ENCODE measurements around the gene E2F4.

DNA sequence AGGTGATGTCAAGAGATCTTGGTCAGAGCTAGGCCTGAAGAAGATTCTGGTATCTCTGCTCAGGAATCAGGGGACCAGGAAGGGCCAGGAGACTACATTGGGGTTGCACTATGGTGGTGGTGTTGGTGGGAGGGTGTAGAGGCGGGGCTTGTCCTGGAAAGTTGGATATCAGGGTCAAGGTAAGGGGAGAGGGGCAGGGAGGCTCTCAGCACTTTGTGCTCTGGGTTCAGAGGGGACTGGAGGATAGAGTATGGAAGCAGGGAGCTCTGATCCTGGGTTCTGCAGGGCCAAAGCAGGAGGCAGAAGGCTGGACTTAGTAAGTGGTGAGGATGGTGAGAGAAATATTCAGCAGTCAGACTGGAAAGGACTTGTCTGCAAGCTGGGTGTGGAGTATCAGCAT lies 18.6 kb upstream of the E2F4 start:
- no peak for TF ChIP-seq EZH2 (IDR thresholded peaks at IDR 0.05; ENCODE audit: borderline replicate concordance, low read depth, low read length, poor library complexity, severe bottlenecking)
- TF ChIP-seq, protein P1, sequence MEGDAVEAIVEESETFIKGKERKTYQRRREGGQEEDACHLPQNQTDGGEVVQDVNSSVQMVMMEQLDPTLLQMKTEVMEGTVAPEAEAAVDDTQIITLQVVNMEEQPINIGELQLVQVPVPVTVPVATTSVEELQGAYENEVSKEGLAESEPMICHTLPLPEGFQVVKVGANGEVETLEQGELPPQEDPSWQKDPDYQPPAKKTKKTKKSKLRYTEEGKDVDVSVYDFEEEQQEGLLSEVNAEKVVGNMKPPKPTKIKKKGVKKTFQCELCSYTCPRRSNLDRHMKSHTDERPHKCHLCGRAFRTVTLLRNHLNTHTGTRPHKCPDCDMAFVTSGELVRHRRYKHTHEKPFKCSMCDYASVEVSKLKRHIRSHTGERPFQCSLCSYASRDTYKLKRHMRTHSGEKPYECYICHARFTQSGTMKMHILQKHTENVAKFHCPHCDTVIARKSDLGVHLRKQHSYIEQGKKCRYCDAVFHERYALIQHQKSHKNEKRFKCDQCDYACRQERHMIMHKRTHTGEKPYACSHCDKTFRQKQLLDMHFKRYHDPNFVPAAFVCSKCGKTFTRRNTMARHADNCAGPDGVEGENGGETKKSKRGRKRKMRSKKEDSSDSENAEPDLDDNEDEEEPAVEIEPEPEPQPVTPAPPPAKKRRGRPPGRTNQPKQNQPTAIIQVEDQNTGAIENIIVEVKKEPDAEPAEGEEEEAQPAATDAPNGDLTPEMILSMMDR (conservative IDR thresholded peaks at IDR 0.05; ENCODE audit: low read depth, low read length), result no peak

All from A673 (cell line).